Liver (tissue), 9 donors: ENCODE data around the gene ARSJ. TPM values are rescaled to one million over a fixed set of nuclear protein-coding genes. Genes with fewer than 3 reads are reported as not detected.

Experiments
- DNase-seq: peaks from one replicate; pipeline ENCODE4 v3.0.0-alpha.2; 2017; ENCODE audit warnings: low spot score
- H3K27ac ChIP-seq, 2 donors: one replicate each; pipeline ENCODE4 v1.7.0; 2013; ENCODE audit warnings: inconsistent platforms in 2 of 2, low read length in 2 of 2, control low read depth in 1 of 2, low read depth in 1 of 2, mild to moderate bottlenecking in 1 of 2
- H3K27me3 ChIP-seq, 4 donors: one replicate each; pipeline versions ENCODE4 v1.6.1 to v1.7.0; 2013; ENCODE audit warnings: low read length in 3 of 4, inconsistent platforms in 1 of 4, mild to moderate bottlenecking in 1 of 4, moderate library complexity in 1 of 4; ENCODE audit not compliant: control insufficient read depth in 4 of 4, insufficient read depth in 4 of 4
- H3K36me3 ChIP-seq, 4 donors: one replicate each; pipeline versions ENCODE4 v1.6.1 to v1.7.0; 2013; ENCODE audit warnings: low read length in 3 of 4, mild to moderate bottlenecking in 3 of 4, low read depth in 1 of 4, moderate library complexity in 1 of 4; ENCODE audit not compliant: control insufficient read depth in 4 of 4, insufficient read depth in 3 of 4
- H3K4me1 ChIP-seq, 4 donors: one replicate each; pipeline versions ENCODE4 v1.6.1 to v1.7.0; 2013; ENCODE audit warnings: low read length in 3 of 4, mild to moderate bottlenecking in 3 of 4, moderate library complexity in 1 of 4; ENCODE audit not compliant: control insufficient read depth in 4 of 4, insufficient read depth in 4 of 4
- H3K4me3 ChIP-seq, 3 donors: one replicate each; pipeline versions ENCODE4 v1.6.1 to v1.7.0; 2013; ENCODE audit warnings: low read length in 3 of 3, control low read depth in 1 of 3, low read depth in 1 of 3, mild to moderate bottlenecking in 1 of 3
- H3K9ac ChIP-seq, 2 donors: one replicate each; pipeline ENCODE4 v1.7.0; 2013; ENCODE audit warnings: low read length in 2 of 2, mild to moderate bottlenecking in 2 of 2, moderate library complexity in 2 of 2, control low read depth in 1 of 2, low read depth in 1 of 2
- H3K9me3 ChIP-seq, 4 donors: one replicate each; pipeline versions ENCODE4 v1.6.1 to v1.7.0; 2013; ENCODE audit warnings: low read length in 3 of 4; ENCODE audit not compliant: control insufficient read depth in 4 of 4
- CTCF ChIP-seq: fragments of 150-350 bp; IDR thresholded peaks from 2 replicates; pipeline ENCODE4 v1.5.1; 2017; ENCODE audit warnings: improper control_type of control experiment, low read depth, low read length; ENCODE audit not compliant: missing input control
- EGR1 ChIP-seq, 2 donors: IDR thresholded peaks; 2 replicates each; pipeline ENCODE4 v1.6.1; 2016 to 2018; ENCODE audit warnings: antibody characterized with exemption in 2 of 2, low read depth in 2 of 2
- FOXA1 ChIP-seq: IDR thresholded peaks from 2 replicates; pipeline ENCODE4 v1.6.1; 2016; ENCODE audit warnings: antibody characterized with exemption
- FOXA2 ChIP-seq: IDR thresholded peaks from 2 replicates; pipeline ENCODE4 v1.6.1; 2016; ENCODE audit warnings: antibody characterized with exemption
- GABPA ChIP-seq, 2 donors: IDR thresholded peaks in 1 of 2; conservative IDR thresholded peaks in 1 of 2; 2 replicates each; pipeline ENCODE4 v1.6.1; 2016; ENCODE audit warnings: antibody characterized with exemption in 2 of 2, mild to moderate bottlenecking in 1 of 2, moderate library complexity in 1 of 2
- HNF4A ChIP-seq, 2 donors: conservative IDR thresholded peaks; 2 replicates each; pipeline ENCODE4 v1.6.1; 2016; ENCODE audit warnings: antibody characterized with exemption in 2 of 2, mild to moderate bottlenecking in 2 of 2
- HNF4G ChIP-seq: IDR thresholded peaks from 2 replicates; pipeline ENCODE4 v1.6.1; 2016; ENCODE audit warnings: antibody characterized with exemption
- JUND ChIP-seq, 2 donors: IDR thresholded peaks; 2 replicates each; pipeline ENCODE4 v1.6.1; 2016; ENCODE audit warnings: antibody characterized with exemption in 2 of 2
- MAX ChIP-seq: IDR thresholded peaks from 2 replicates; pipeline ENCODE4 v1.6.1; 2016; ENCODE audit warnings: antibody characterized with exemption
- NR2F2 ChIP-seq: IDR thresholded peaks from 2 replicates; pipeline ENCODE4 v1.6.1; 2016; ENCODE audit warnings: antibody characterized with exemption
- REST ChIP-seq: IDR thresholded peaks from 2 replicates; pipeline ENCODE4 v1.6.1; 2016; ENCODE audit warnings: antibody characterized with exemption, mild to moderate bottlenecking
- RXRA ChIP-seq, 2 donors: IDR thresholded peaks; 2 replicates each; pipeline ENCODE4 v1.6.1; 2017 to 2018; ENCODE audit warnings: antibody characterized with exemption in 2 of 2, mild to moderate bottlenecking in 1 of 2
- SP1 ChIP-seq: IDR thresholded peaks from 2 replicates; pipeline ENCODE4 v1.6.1; 2018; ENCODE audit warnings: antibody characterized with exemption, mild to moderate bottlenecking
- TAF1 ChIP-seq: conservative IDR thresholded peaks from 2 replicates; pipeline ENCODE4 v1.6.1; 2016; ENCODE audit warnings: antibody characterized with exemption, mild to moderate bottlenecking
- YY1 ChIP-seq: IDR thresholded peaks from 2 replicates; pipeline ENCODE4 v1.6.1; 2016; ENCODE audit warnings: antibody characterized with exemption, mild to moderate bottlenecking
- ZBTB33 ChIP-seq: IDR thresholded peaks from 2 replicates; pipeline ENCODE4 v1.6.1; 2016; ENCODE audit warnings: antibody characterized with exemption
- WGBS: extraction: QIAGEN DNeasy Blood & Tissue Kit; methylation state at CpG from one replicate; pipeline ENCODE4 v1.1.7; 2013; 5-methylcytosine and 5-hydroxymethylcytosine counted together
- polyA plus RNA-seq, 2 donors: library from polyadenylated mRNA; stranded (reverse) in 1 of 2; unstranded in 1 of 2; fragments of 200-250 nt in 1 of 2; fragments of >200 nt in 1 of 2; fragmentation: Nextera tagmentation in 1 of 2; extraction: Ambion mirVana in 1 of 2; gene quantifications; one replicate each; pipeline versions ENCODE4 v1.2.1 to v1.2.3, GENCODE V29; 2013 to 2015
- total RNA-seq, 2 donors: library from RNA; depleted of rRNA; stranded (reverse); fragments of >200 nt; gene quantifications; one replicate each; pipeline ENCODE4 v1.2.3, GENCODE V29; 2014
- TF ChIP-seq, protein P1 (sequence below): IDR thresholded peaks from 2 replicates; pipeline ENCODE4 v1.6.1; 2016; ENCODE audit warnings: antibody characterized with exemption
- donor health status: healthy.
- donor health status: healthy.
- donor health status: healthy.
- donor health status: healthy.
- donor health status: healthy.

Gene ARSJ
- total and polyA plus RNA-seq, 4 donors: 0.56 to 1.8 (median 0.95) TPM

- no peak overlapping the region for H3K27ac ChIP-seq
- no peak overlapping the region for H3K4me3 ChIP-seq
- WGBS: 92% methylated on average over 4 of the region's 4 CpGs
- H3K9ac ChIP-seq: no peak overlapping the region
- H3K36me3 ChIP-seq: no peaks in the 10 kb centered on the region
- no peaks in the 10 kb centered on the region for H3K27me3 ChIP-seq
- no peaks in the 10 kb centered on the region for H3K9me3 ChIP-seq
- DNase-seq: no peak
- TF ChIP-seq ZBTB33: no peak
- no peak for TF ChIP-seq HNF4A (conservative IDR thresholded peaks at IDR 0.05)
- TF ChIP-seq, protein P1, sequence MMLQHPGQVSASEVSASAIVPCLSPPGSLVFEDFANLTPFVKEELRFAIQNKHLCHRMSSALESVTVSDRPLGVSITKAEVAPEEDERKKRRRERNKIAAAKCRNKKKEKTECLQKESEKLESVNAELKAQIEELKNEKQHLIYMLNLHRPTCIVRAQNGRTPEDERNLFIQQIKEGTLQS: no peak
- TF ChIP-seq JUND (IDR thresholded peaks at IDR 0.05): no peak
- TF ChIP-seq MAX: no peak
- TF ChIP-seq CTCF: no peak
- no peak for TF ChIP-seq EGR1 (IDR thresholded peaks at IDR 0.05; ENCODE audit: low read depth in 2 of 2)
- no peak for TF ChIP-seq HNF4G
- no peak for TF ChIP-seq SP1
- no peak for TF ChIP-seq FOXA2
- no peak for TF ChIP-seq TAF1
- no peak for TF ChIP-seq YY1
- TF ChIP-seq NR2F2: no peak
- H3K4me1 ChIP-seq: peaks cover 0 to 24% (median 4%) of the 10 kb centered on the region in 4 donors
Observed at GRCh38 chr4:113972781-113973180, 6.7 kb downstream of the ARSJ start.

DNA sequence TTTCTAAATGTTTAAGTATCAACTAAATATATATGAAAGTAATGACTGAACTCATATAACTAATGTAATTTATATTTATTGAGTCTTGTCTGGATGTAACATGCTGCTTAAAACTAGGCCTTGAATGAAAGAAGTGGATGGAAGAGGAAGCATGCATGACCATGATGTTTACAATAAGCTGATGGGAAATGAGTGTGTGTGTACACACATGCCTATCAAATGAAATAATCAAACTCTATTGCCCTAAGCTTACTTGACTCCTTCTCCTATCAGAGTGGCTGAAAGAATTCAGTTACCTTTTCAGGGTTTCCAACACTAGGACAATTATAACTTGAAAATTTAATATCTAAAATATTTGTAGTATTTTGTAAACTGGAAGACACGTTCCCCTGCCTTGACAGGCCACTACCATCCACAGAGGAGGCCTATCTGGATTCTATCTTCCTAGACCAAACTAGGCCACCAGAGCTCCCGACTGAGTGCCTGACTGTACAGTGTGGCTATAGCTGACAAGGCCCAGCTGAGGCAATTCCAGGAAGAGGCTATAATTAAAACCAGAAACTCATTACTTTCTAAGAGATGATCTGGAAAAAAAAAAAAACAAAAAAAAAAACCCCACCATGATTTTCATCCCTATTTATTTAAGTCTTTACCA lies 7.6 kb downstream of the ARSJ start:
- no peak for DNase-seq
- no peaks in the 10 kb centered on the region for H3K27me3 ChIP-seq
- H3K4me3 ChIP-seq: no peak overlapping the region
- peaks cover 0 to 15% (median 0%) of the 10 kb centered on the region in 4 donors for H3K4me1 ChIP-seq
- no peaks in the 10 kb centered on the region for H3K9me3 ChIP-seq
- no peaks in the 10 kb centered on the region for H3K36me3 ChIP-seq
- H3K27ac ChIP-seq: no peak overlapping the region
- H3K9ac ChIP-seq: no peak overlapping the region
- 77% methylated on average over 2 of the region's 2 CpGs for WGBS
- TF ChIP-seq REST: no peak
- no peak for TF ChIP-seq NR2F2
- TF ChIP-seq MAX: no peak
- no peak for TF ChIP-seq CTCF
- TF ChIP-seq EGR1 (IDR thresholded peaks at IDR 0.05; ENCODE audit: low read depth in 2 of 2): no peak
- TF ChIP-seq HNF4A (conservative IDR thresholded peaks at IDR 0.05): no peak
- no peak for TF ChIP-seq HNF4G
- TF ChIP-seq JUND (IDR thresholded peaks at IDR 0.05): no peak
- TF ChIP-seq SP1: no peak
- TF ChIP-seq TAF1: no peak
- no peak for TF ChIP-seq RXRA (IDR thresholded peaks at IDR 0.05)
- TF ChIP-seq, protein P1: no peak
- TF ChIP-seq FOXA2: no peak
- no peak for TF ChIP-seq FOXA1
- TF ChIP-seq GABPA (IDR thresholded peaks at IDR 0.05 in 1 of 2, conservative IDR thresholded peaks at IDR 0.05 in 1 of 2): no peak
- no peak for TF ChIP-seq ZBTB33
- TF ChIP-seq YY1: no peak
